ENCODE results near the gene SLC35A1.
"Not testable (repeated sequence)": the region's sequence is repeated elsewhere in the genome, so short reads cannot be mapped to it uniquely, and the experiment has no call there.

Gene SLC35A1

GRCh38 chr6:87487555-87487954 lies 14.8 kb downstream of the SLC35A1 start:
- in situ Hi-C loops (cut with HindIII; ENCODE audit: low sequenced_read_pairs): no loop called here
- DNase-seq (ENCODE audit: low read depth, low spot score): no peak
- TF ChIP-seq CTCF (IDR thresholded peaks at IDR 0.05; ENCODE audit: low read depth, low read length): no peak
- no peak overlapping the region for H3K4me3 ChIP-seq (ENCODE audit: low read depth, low read length)

GRCh38 chr6:87489326-87489725 lies 16.6 kb downstream of the SLC35A1 start:
- DNase-seq (ENCODE audit: low read depth, low spot score); in situ Hi-C loops (cut with HindIII; ENCODE audit: low sequenced_read_pairs): not testable (repeated sequence)

GRCh38 chr6:87494761-87495422 lies 22.1 kb downstream of the SLC35A1 start:
- TF ChIP-seq CTCF (IDR thresholded peaks at IDR 0.05; ENCODE audit: low read depth, low read length): no peak
- no peak for DNase-seq (ENCODE audit: low read depth, low spot score)
- H3K4me3 ChIP-seq (ENCODE audit: low read depth, low read length): no peak overlapping the region
- in situ Hi-C loops (cut with HindIII; ENCODE audit: low sequenced_read_pairs): no loop called here

More at GRCh38 chr6:87489326-87489725, 16.6 kb downstream of the SLC35A1 start:
- H3K4me3 ChIP-seq (ENCODE audit: low read depth, low read length): not testable (repeated sequence)

GRCh38 chr6:87498048-87498447 lies 25.3 kb downstream of the SLC35A1 start:
- no peak overlapping the region for H3K4me3 ChIP-seq (ENCODE audit: low read depth, low read length)
- no peak for DNase-seq (ENCODE audit: low read depth, low spot score)
- TF ChIP-seq CTCF (IDR thresholded peaks at IDR 0.05; ENCODE audit: low read depth, low read length): no peak
- in situ Hi-C loops (cut with HindIII; ENCODE audit: low sequenced_read_pairs): no loop called here

- TF ChIP-seq CTCF (IDR thresholded peaks at IDR 0.05; ENCODE audit: low read depth, low read length): no peak
- no peak for DNase-seq (ENCODE audit: low read depth, low spot score)
- H3K4me3 ChIP-seq (ENCODE audit: low read depth, low read length): no peak overlapping the region
- in situ Hi-C loops (cut with HindIII; ENCODE audit: low sequenced_read_pairs): no loop called here
Measured at GRCh38 chr6:87501809-87502572, 29.2 kb downstream of the SLC35A1 start.

- in situ Hi-C loops (cut with HindIII; ENCODE audit: low sequenced_read_pairs): no loop called here
- no peak overlapping the region for H3K4me3 ChIP-seq (ENCODE audit: low read depth, low read length)
- no peak for TF ChIP-seq CTCF (IDR thresholded peaks at IDR 0.05; ENCODE audit: low read depth, low read length)
- DNase-seq (ENCODE audit: low read depth, low spot score): no peak
Measured at GRCh38 chr6:87504441-87504840, 31.7 kb downstream of the SLC35A1 start.

GRCh38 chr6:87514831-87515230 lies 42.1 kb downstream of the SLC35A1 start:
- no peak for DNase-seq (ENCODE audit: low read depth, low spot score)
- no peak overlapping the region for H3K4me3 ChIP-seq (ENCODE audit: low read depth, low read length)
- in situ Hi-C loops (cut with HindIII; ENCODE audit: low sequenced_read_pairs): no loop called here
- no peak for TF ChIP-seq CTCF (IDR thresholded peaks at IDR 0.05; ENCODE audit: low read depth, low read length)

Measured in astrocyte of the spinal cord (primary cell).